ENCODE measurements around the gene NCK2.

DNA sequence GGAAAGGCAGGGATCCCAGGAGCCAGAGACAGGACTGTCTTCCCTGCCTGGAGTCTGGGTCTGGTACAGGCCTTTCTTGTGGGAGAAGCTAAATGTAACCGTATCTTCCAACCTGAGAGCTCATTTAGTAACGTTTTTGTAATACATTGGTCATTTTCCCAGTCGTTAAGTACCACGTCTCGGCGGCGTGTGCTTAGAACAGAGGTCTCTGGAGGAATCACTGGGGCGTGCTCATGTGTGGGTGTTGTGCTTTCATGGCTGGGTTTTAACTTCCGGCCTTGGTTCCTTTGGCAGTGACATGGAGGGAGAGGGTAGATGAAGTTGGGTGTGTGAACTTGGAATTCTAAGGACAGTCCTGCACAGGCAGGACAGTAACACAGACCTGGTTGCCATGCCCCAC is 79.7 kb downstream of the NCK2 start:
- TF ChIP-seq, protein P1, sequence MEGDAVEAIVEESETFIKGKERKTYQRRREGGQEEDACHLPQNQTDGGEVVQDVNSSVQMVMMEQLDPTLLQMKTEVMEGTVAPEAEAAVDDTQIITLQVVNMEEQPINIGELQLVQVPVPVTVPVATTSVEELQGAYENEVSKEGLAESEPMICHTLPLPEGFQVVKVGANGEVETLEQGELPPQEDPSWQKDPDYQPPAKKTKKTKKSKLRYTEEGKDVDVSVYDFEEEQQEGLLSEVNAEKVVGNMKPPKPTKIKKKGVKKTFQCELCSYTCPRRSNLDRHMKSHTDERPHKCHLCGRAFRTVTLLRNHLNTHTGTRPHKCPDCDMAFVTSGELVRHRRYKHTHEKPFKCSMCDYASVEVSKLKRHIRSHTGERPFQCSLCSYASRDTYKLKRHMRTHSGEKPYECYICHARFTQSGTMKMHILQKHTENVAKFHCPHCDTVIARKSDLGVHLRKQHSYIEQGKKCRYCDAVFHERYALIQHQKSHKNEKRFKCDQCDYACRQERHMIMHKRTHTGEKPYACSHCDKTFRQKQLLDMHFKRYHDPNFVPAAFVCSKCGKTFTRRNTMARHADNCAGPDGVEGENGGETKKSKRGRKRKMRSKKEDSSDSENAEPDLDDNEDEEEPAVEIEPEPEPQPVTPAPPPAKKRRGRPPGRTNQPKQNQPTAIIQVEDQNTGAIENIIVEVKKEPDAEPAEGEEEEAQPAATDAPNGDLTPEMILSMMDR (IDR thresholded peaks at IDR 0.05; ENCODE audit: low read depth, low read length, poor library complexity, severe bottlenecking) = no peak
- no peak for TF ChIP-seq EZH2phosphoT487 (IDR thresholded peaks at IDR 0.05; ENCODE audit: borderline replicate concordance, low read length)

Data from DOHH2 (cell line).